ENCODE results near the gene ARSB. TPM values are rescaled to one million over a fixed set of nuclear protein-coding genes. Genes with fewer than 3 reads are reported as not detected.

Gene ARSB
- total RNA-seq, 4 donors from 2014 or later = 4.2 to 10.7 (median 7.3) TPM

DNA sequence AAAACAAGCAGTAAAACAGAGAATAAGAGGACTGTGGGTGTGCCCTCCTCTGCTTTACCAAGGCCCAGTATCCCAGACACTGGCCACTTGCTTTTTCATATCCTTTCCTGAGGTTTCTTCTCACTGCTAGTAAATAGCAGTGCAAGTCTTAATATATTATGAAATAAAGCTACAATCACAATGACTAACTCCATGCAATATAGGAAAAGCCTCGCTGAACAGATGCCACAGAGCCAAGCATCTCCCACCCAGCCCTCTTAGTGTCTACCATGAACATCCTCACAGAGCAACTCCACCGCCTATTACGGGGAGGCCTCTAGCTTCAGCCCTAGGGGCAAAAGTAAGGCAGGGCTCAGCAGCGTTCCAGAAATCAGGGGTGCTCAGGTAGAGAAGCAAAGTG lies 205.8 kb downstream of the ARSB start:
- no peaks in the 10 kb centered on the region for H3K27me3 ChIP-seq
- no peaks in the 10 kb centered on the region for H3K36me3 ChIP-seq
- no peak overlapping the region for H3K4me3 ChIP-seq
- H3K4me1 ChIP-seq = no peaks in the 10 kb centered on the region
- H3K9me3 ChIP-seq = no peaks in the 10 kb centered on the region
- no peak overlapping the region for H3K27ac ChIP-seq
- no peak for DNase-seq
- TF ChIP-seq POLR2A (IDR thresholded peaks at IDR 0.05) (no peak), CTCF (IDR thresholded peaks at IDR 0.05) (no peak)

- H3K27me3 ChIP-seq = no peaks in the 10 kb centered on the region
- DNase-seq = no peak
- no peak overlapping the region for H3K4me3 ChIP-seq
- no peak for TF ChIP-seq POLR2A (IDR thresholded peaks at IDR 0.05)
- no peak for TF ChIP-seq CTCF (IDR thresholded peaks at IDR 0.05)
- H3K4me1 ChIP-seq = no peaks in the 10 kb centered on the region
- H3K27ac ChIP-seq = no peak overlapping the region
- no peaks in the 10 kb centered on the region for H3K9me3 ChIP-seq
- H3K36me3 ChIP-seq = no peaks in the 10 kb centered on the region
These were observed 206.6 kb downstream of the ARSB start for GRCh38 chr5:78778538-78778937.

- H3K36me3 ChIP-seq = no peaks in the 10 kb centered on the region
- H3K4me3 ChIP-seq = no peak overlapping the region
- no peak for TF ChIP-seq POLR2A (IDR thresholded peaks at IDR 0.05)
- TF ChIP-seq CTCF (IDR thresholded peaks at IDR 0.05) = no peak
- no peak overlapping the region for H3K27ac ChIP-seq
- no peaks in the 10 kb centered on the region for H3K9me3 ChIP-seq
- H3K4me1 ChIP-seq = no peaks in the 10 kb centered on the region
- DNase-seq = no peak
- H3K27me3 ChIP-seq = no peaks in the 10 kb centered on the region
These were observed 207.2 kb downstream of the ARSB start for GRCh38 chr5:78777901-78778300.

GRCh38 chr5:78776637-78777036 lies 208.5 kb downstream of the ARSB start:
- H3K27me3 ChIP-seq = no peaks in the 10 kb centered on the region
- H3K36me3 ChIP-seq = no peaks in the 10 kb centered on the region
- H3K4me3 ChIP-seq = no peak overlapping the region
- H3K9me3 ChIP-seq = no peaks in the 10 kb centered on the region
- no peak for DNase-seq
- no peak overlapping the region for H3K27ac ChIP-seq
- TF ChIP-seq POLR2A (IDR thresholded peaks at IDR 0.05) (no peak), CTCF (IDR thresholded peaks at IDR 0.05) (no peak)
- H3K4me1 ChIP-seq = peaks cover 0 to 7% (median 0%) of the 10 kb centered on the region in 4 donors

DNA sequence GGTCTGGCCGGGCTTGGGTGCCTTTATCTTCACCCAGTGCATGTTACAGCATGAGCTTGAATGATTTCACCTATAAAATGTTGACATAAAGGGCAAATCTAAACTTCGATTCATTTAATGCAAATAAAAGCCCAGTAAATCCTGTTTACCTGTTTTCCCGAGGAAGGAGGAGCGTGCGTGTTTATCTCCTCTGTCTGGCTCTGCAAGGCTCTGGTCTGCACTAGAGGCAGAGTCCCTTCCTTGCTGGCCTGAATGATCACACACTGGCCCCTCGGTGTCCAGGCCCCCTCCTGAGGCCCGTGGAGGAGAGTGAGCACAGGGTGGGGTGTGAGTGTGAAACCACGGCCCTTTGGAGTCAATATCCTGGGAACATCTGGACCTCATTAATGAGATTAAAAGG lies 211.5 kb downstream of the ARSB start:
- Histone ChIP-seq H3K9me3 (no peaks in the 10 kb centered on the region), H3K4me1 (peaks cover 0 to 12% (median 0%) of the 10 kb centered on the region in 4 donors), H3K4me3 (no peak overlapping the region), H3K27ac (no peak overlapping the region), H3K36me3 (no peaks in the 10 kb centered on the region), H3K27me3 (no peaks in the 10 kb centered on the region)
- DNase-seq = no peak
- TF ChIP-seq CTCF (IDR thresholded peaks at IDR 0.05) (no peak), POLR2A (IDR thresholded peaks at IDR 0.05) (no peak)
